B cell (primary cell): ENCODE measurements around the gene ARHGAP19. TPM values are rescaled to one million over a fixed set of nuclear protein-coding genes. Genes with fewer than 3 reads are reported as not detected.

Experiments
- ATAC-seq: fragments of 200-7000 bp; cut with Tn5 transposase; one replicate; pipeline ENCODE4 v1.10.0; 2021; ENCODE audit warnings: low read depth, mild to moderate bottlenecking, moderate number of reproducible peaks, moderate library complexity
- CTCF ChIA-PET: fragments of 350-600 bp; sonication (Branson Sonifier 250); formaldehyde crosslinking; loops from one replicate; lab custom pipeline; 2021; ENCODE audit warnings: antibody characterized with exemption, inconsistent platforms; lab: Charles Lee
- POLR2A ChIA-PET: fragments of 350-600 bp; sonication (Branson Sonifier 250); formaldehyde crosslinking; loops from one replicate; lab custom pipeline; 2021; ENCODE audit warnings: antibody characterized with exemption; lab: Charles Lee
- DNase-seq: peaks from one replicate; pipeline ENCODE4 v3.0.0; 2013
- H2AFZ ChIP-seq: 2 replicates; pipeline ENCODE4 v1.6.1; 2012; ENCODE audit warnings: mild to moderate bottlenecking, low read depth, low read length; ENCODE audit not compliant: insufficient read depth, poor library complexity, severe bottlenecking
- H3K27ac ChIP-seq, 2 donors: 1 replicate in 1 of 2; 2 replicates in 1 of 2; pipeline ENCODE4 v1.5.1; 2012 to 2013; ENCODE audit warnings: low read length in 2 of 2, mild to moderate bottlenecking in 2 of 2, moderate library complexity in 1 of 2
- H3K27me3 ChIP-seq, 4 experiments: fragments of 200-600 bp in 1 of 4; sonication (generic) in 1 of 4; replicated peaks in 1 of 4; 1 replicate in 2 of 4; 2 replicates in 2 of 4; pipeline versions ENCODE4 v1.6.1 to v1.7.0; 2013 to 2016; ENCODE audit warnings: low read length in 3 of 4, mild to moderate bottlenecking in 2 of 4, mixed read lengths in 1 of 4, moderate library complexity in 1 of 4; ENCODE audit not compliant: insufficient read depth in 4 of 4, control insufficient read depth in 3 of 4; ENCODE audit errors: control extremely low read depth in 1 of 4
- H3K36me3 ChIP-seq, 2 experiments: replicated peaks in 1 of 2; 1 replicate in 1 of 2; 2 replicates in 1 of 2; pipeline versions ENCODE4 v1.6.1 to v1.7.1; 2013; ENCODE audit warnings: low read length in 1 of 2; ENCODE audit not compliant: insufficient read depth in 2 of 2, control insufficient read depth in 1 of 2; ENCODE audit errors: control extremely low read depth in 1 of 2, extremely low read depth in 1 of 2
- H3K4me1 ChIP-seq, 2 donors: fragments of 200-600 bp in 1 of 2; sonication (generic) in 1 of 2; 1 replicate in 1 of 2; 2 replicates in 1 of 2; pipeline versions ENCODE4 v1.5.1 to v1.6.1; 2013 to 2017; ENCODE audit warnings: low read length in 2 of 2; ENCODE audit not compliant: control insufficient read depth in 2 of 2, insufficient read depth in 2 of 2
- H3K4me2 ChIP-seq: replicated peaks from 2 replicates; pipeline ENCODE3; 2012; ENCODE audit warnings: mild to moderate bottlenecking, low read depth, low read length; ENCODE audit not compliant: poor library complexity, severe bottlenecking
- H3K4me3 ChIP-seq, 5 experiments: fragments of 200-600 bp in 1 of 5; sonication (generic) in 1 of 5; 1 replicate in 3 of 5; 2 replicates in 2 of 5; pipeline versions ENCODE4 v1.5.1 to v1.7.0; 2011 to 2016; ENCODE audit warnings: low read length in 4 of 5, mild to moderate bottlenecking in 4 of 5, low read depth in 2 of 5, control low read depth in 1 of 5, moderate library complexity in 1 of 5; ENCODE audit not compliant: insufficient read depth in 1 of 5; ENCODE audit errors: control extremely low read depth in 1 of 5, extremely low read depth in 1 of 5
- H3K79me2 ChIP-seq: fragments of 200-600 bp; sonication (generic); one replicate; pipeline ENCODE4 v1.6.0; 2016; ENCODE audit warnings: low read length; ENCODE audit not compliant: control insufficient read depth, insufficient read depth
- H3K9ac ChIP-seq: fragments of 200-600 bp; sonication (generic); 2 replicates; pipeline ENCODE4 v1.6.1; 2017; ENCODE audit warnings: mild to moderate bottlenecking, low read length, moderate library complexity
- H3K9me3 ChIP-seq, 3 donors: one replicate each; pipeline versions ENCODE4 v1.6.1 to v1.7.1; 2013; ENCODE audit warnings: low read length in 2 of 3; ENCODE audit not compliant: control insufficient read depth in 2 of 3, insufficient read depth in 1 of 3; ENCODE audit errors: control extremely low read depth in 1 of 3
- H4K20me1 ChIP-seq: 2 replicates; pipeline ENCODE4 v1.6.0; 2012; ENCODE audit warnings: mild to moderate bottlenecking, low read length; ENCODE audit not compliant: insufficient read depth, control insufficient read depth, poor library complexity, severe bottlenecking
- H3K27ac Mint-ChIP-seq: one replicate; pipeline ENCODE4 v1.8.0; 2021; ENCODE audit warnings: mixed read lengths
- H3K27me3 Mint-ChIP-seq: one replicate; pipeline ENCODE4 v1.8.0; 2021; ENCODE audit warnings: mixed read lengths
- H3K4me1 Mint-ChIP-seq: one replicate; pipeline ENCODE4 v1.8.0; 2021; ENCODE audit warnings: mixed read lengths
- H3K4me3 Mint-ChIP-seq: one replicate; pipeline ENCODE4 v1.8.0; 2021; ENCODE audit warnings: mixed read lengths
- H3K9me3 Mint-ChIP-seq: one replicate; pipeline ENCODE4 v1.8.0; 2022; ENCODE audit warnings: mixed read lengths; ENCODE audit not compliant: insufficient read depth
- CTCF ChIP-seq: fragments of 200-600 bp; IDR thresholded peaks from one replicate; pipeline ENCODE4 v1.8.0; 2022; ENCODE audit warnings: antibody characterized with exemption, mild to moderate bottlenecking
- EZH2 ChIP-seq: IDR thresholded peaks from 2 replicates; pipeline ENCODE4 v1.6.1; 2012; ENCODE audit warnings: borderline replicate concordance, low read depth, mild to moderate bottlenecking, moderate library complexity, low read length; ENCODE audit not compliant: insufficient read depth, poor library complexity, severe bottlenecking
- WGBS: methylation state at CpG from one replicate; pipeline ENCODE4 v1.1.5; 2013; ENCODE audit warnings: missing lambda C conversion rate; ENCODE audit not compliant: insufficient coverage; 5-methylcytosine and 5-hydroxymethylcytosine counted together
- intact Hi-C: fragments of 100-400 bp; cut with micrococcal nuclease; formaldehyde crosslinking; loops from one replicate; pipeline ENCODE4 v1.10.0; 2022
- polyA plus RNA-seq: library from polyadenylated mRNA; depleted of rRNA; stranded (reverse); fragments of >200 nt; gene quantifications from 2 replicates; pipeline ENCODE4 v1.2.3, GENCODE V29; 2012
- total RNA-seq, 2 donors: library from RNA; stranded (reverse); fragments of 120-200 nt in 1 of 2; gene quantifications; 1 replicate in 1 of 2; 2 replicates in 1 of 2; pipeline versions ENCODE4 v1.2.3 to v1.2.4, GENCODE V29; 2013 to 2022

ARHGAP19 gene
- total and polyA plus RNA-seq, 2 donors (not counting 1 experiment from before 2014, with no cell fraction given) = 6.4 to 22.5 TPM

GRCh38 chr10:97179311-97179710, 113.1 kb downstream of the ARHGAP19 start:
- Mint-ChIP-seq H3K27me3 (peaks cover 44% of the 10 kb centered on the region), H3K4me1 (peaks cover under 1% of the 10 kb centered on the region), H3K9me3 (no peaks in the 10 kb centered on the region), H3K27ac (no peak overlapping the region), H3K4me3 (no peak overlapping the region)
- Histone ChIP-seq H4K20me1 (no peaks in the 10 kb centered on the region), H3K4me2 (no peak overlapping the region), H3K36me3 (no peaks in the 10 kb centered on the region), H3K9ac (no peak overlapping the region), H3K79me2 (no peaks in the 10 kb centered on the region), H3K27ac (no peak overlapping the region), H3K9me3 (no peaks in the 10 kb centered on the region), H2AFZ (no peak overlapping the region), H3K4me1 (no peaks in the 10 kb centered on the region), H3K27me3 (peaks cover 0 to 56% (median 18%) of the 10 kb centered on the region in 4 experiments), H3K4me3 (no peak overlapping the region)
- no peak for DNase-seq
- ATAC-seq = no peak
- 60% methylated on average over 3 of the region's 6 CpGs for WGBS
- TF ChIP-seq EZH2 (no peak), CTCF (no peak)
- ChIA-PET CTCF (no interaction called here), POLR2A (no interaction called here)
- intact Hi-C loops = no loop called here

GRCh38 chr10:97178074-97178473, 114.4 kb downstream of the ARHGAP19 start:
- H3K27ac ChIP-seq = no peak overlapping the region
- Mint-ChIP-seq H3K27ac (no peak overlapping the region), H3K27me3 (peaks cover 32% of the 10 kb centered on the region), H3K4me3 (no peak overlapping the region), H3K4me1 (no peaks in the 10 kb centered on the region), H3K9me3 (no peaks in the 10 kb centered on the region)
- no peaks in the 10 kb centered on the region for H3K79me2 ChIP-seq
- H4K20me1 ChIP-seq = no peaks in the 10 kb centered on the region
- TF ChIP-seq CTCF (no peak), EZH2 (no peak)
- H3K36me3 ChIP-seq = no peaks in the 10 kb centered on the region
- no peaks in the 10 kb centered on the region for H3K4me1 ChIP-seq
- intact Hi-C loops = no loop called here
- H2AFZ ChIP-seq = no peak overlapping the region
- DNase-seq (no peak), ATAC-seq (no peak)
- H3K9ac ChIP-seq = no peak overlapping the region
- no peak overlapping the region for H3K4me2 ChIP-seq
- ChIA-PET CTCF (interaction anchor here (0.7 to 1.0 kb wide), 2 partner anchors 32 to 76 kb away, joined by 3 read pairs; no protein-coding TSS in a partner anchor), POLR2A (no interaction called here)
- no peak overlapping the region for H3K4me3 ChIP-seq
- WGBS = 96% methylated on average over 2 of the region's 5 CpGs
- no peaks in the 10 kb centered on the region for H3K9me3 ChIP-seq
- H3K27me3 ChIP-seq = peaks cover 0 to 52% (median 14%) of the 10 kb centered on the region in 4 experiments
